Body of pancreas (tissue), 4 donors: ENCODE results near the gene TFB2M. TPM values are rescaled to one million over a fixed set of nuclear protein-coding genes. Genes with fewer than 3 reads are reported as not detected.

Experiments
- ATAC-seq: fragments of 150-250 bp; one replicate; pipeline ENCODE4 v1.9.1; 2016
- DNase-seq, 4 donors: peaks; one replicate each; pipeline ENCODE4 v3.0.0-alpha.2; 2019
- H3K27ac ChIP-seq, 4 donors: fragments of 200-600 bp; sonication (generic); 1 replicate in 3 of 4; 2 replicates in 1 of 4; pipeline versions ENCODE4 v1.5.1 to v1.6.1; 2016 to 2019; ENCODE audit warnings: mild to moderate bottlenecking in 1 of 4, mixed read lengths in 1 of 4, moderate library complexity in 1 of 4
- H3K27me3 ChIP-seq, 2 donors: fragments of 200-600 bp; sonication (generic); one replicate each; pipeline ENCODE4 v1.6.0; 2016; ENCODE audit warnings: mild to moderate bottlenecking in 1 of 2
- H3K36me3 ChIP-seq, 2 donors: fragments of 200-600 bp; sonication (generic); replicated peaks in 1 of 2; 2 replicates each; pipeline ENCODE4 v1.5.1; 2016; ENCODE audit warnings: low read depth in 2 of 2; ENCODE audit not compliant: insufficient read depth in 1 of 2
- H3K4me1 ChIP-seq: fragments of 200-600 bp; sonication (generic); one replicate; pipeline ENCODE4 v1.6.0; 2016
- H3K4me3 ChIP-seq, 2 donors: fragments of 200-600 bp; sonication (generic); 1 replicate in 1 of 2; 2 replicates in 1 of 2; pipeline ENCODE4 v1.5.1; 2016 to 2019
- H3K9me3 ChIP-seq, 3 donors: fragments of 200-600 bp; sonication (generic); 1 replicate in 2 of 3; 2 replicates in 1 of 3; pipeline ENCODE4 v1.5.1; 2016
- CTCF ChIP-seq, 7 experiments: fragments of 450-650 bp in 4 of 7; fragments of 200-600 bp in 3 of 7; sonication (generic) in 3 of 7; IDR thresholded peaks; one replicate each; pipeline ENCODE4 v1.5.1; 2016 to 2019; ENCODE audit warnings: antibody characterized with exemption in 7 of 7
- POLR2A ChIP-seq, 3 donors: fragments of 450-650 bp; IDR thresholded peaks; one replicate each; pipeline ENCODE4 v1.6.1; 2016; ENCODE audit warnings: antibody characterized with exemption in 3 of 3, mild to moderate bottlenecking in 2 of 3
- WGBS, 2 donors: methylation state at CpG; one replicate each; pipeline ENCODE4 v1.1.5; 2017; 5-methylcytosine and 5-hydroxymethylcytosine counted together
- intact Hi-C: fragments of 100-400 bp; cut with DNase I; formaldehyde crosslinking; loops from one replicate; pipeline ENCODE4 v1.15.1; 2023
- total RNA-seq, 2 donors: library from RNA; depleted of rRNA; stranded (reverse); fragments of >200 nt; gene quantifications; one replicate each; pipeline ENCODE4 v1.1.0, GENCODE V29; 2016

The TFB2M gene
- total RNA-seq, 2 donors from 2014 or later, result 2.3 to 8.3 TPM

- Histone ChIP-seq H3K36me3 (no peaks in the 10 kb centered on the region), H3K27me3 (no peaks in the 10 kb centered on the region), H3K9me3 (no peaks in the 10 kb centered on the region), H3K4me3 (peak within 1 kb of the TSS; percentile 80 to 98), H3K27ac (peak within 1 kb of the TSS in 3 of 4 donors; percentile 48 to 64 (median 55)), H3K4me1 (peaks cover 12% of the 10 kb centered on the region)
- ATAC-seq (peak; percentile 96), DNase-seq (peak; percentile 72 to 82 (median 77))
- intact Hi-C loops, result no loop called here
- whole genome bisulfite sequencing, 2 donors, result 0% methylated on average over 34 to 72 of the region's 79 CpGs
- TF ChIP-seq CTCF (IDR thresholded peaks at IDR 0.05) (peak in 2 of 7 experiments; percentile 7 to 27), POLR2A (IDR thresholded peaks at IDR 0.05) (peak in 2 of 3 donors; percentile 46 to 56)
Observed at GRCh38 chr1:246506674-246507481, 59.2 kb downstream of the TFB2M start, which contains the start of gene SMYD3. SMYD3 (minus strand) TSS chr1:246507279.

- Histone ChIP-seq H3K9me3 (no peaks in the 10 kb centered on the region), H3K4me3 (peak overlapping the region; percentile 80 to 98), H3K4me1 (peaks cover 12% of the 10 kb centered on the region), H3K27me3 (no peaks in the 10 kb centered on the region), H3K36me3 (no peaks in the 10 kb centered on the region), H3K27ac (peak overlapping the region in 1 of 4 donors; percentile 48)
- DNase-seq, result no peak
- intact Hi-C loops, result no loop called here
- no peak for TF ChIP-seq CTCF (IDR thresholded peaks at IDR 0.05)
- TF ChIP-seq POLR2A (IDR thresholded peaks at IDR 0.05), result no peak
- WGBS, 2 donors, result 4 to 5% methylated on average over 9 of the region's 9 CpGs
- no peak for ATAC-seq
Observed at GRCh38 chr1:246506367-246506673, 59.7 kb downstream of the TFB2M start.

- intact Hi-C loops, result loop anchor here (5.0 kb wide), 1 partner anchor 194 kb away; no protein-coding TSS in a partner anchor
- Histone ChIP-seq H3K9me3 (no peaks in the 10 kb centered on the region), H3K36me3 (no peaks in the 10 kb centered on the region), H3K27ac (no peak overlapping the region), H3K27me3 (no peaks in the 10 kb centered on the region), H3K4me3 (no peak overlapping the region), H3K4me1 (peaks cover 12% of the 10 kb centered on the region)
- ATAC-seq, result no peak
- TF ChIP-seq POLR2A (IDR thresholded peaks at IDR 0.05) (no peak), CTCF (IDR thresholded peaks at IDR 0.05) (no peak)
- DNase-seq, result no peak
- 70 to 71% methylated on average over 7 of the region's 7 CpGs for WGBS, 2 donors
Observed at GRCh38 chr1:246503341-246503740, 62.7 kb downstream of the TFB2M start.

GRCh38 chr1:246497331-246497915, 68.6 kb downstream of the TFB2M start:
- no peak for TF ChIP-seq POLR2A (IDR thresholded peaks at IDR 0.05)
- peak in 6 of 7 experiments; percentile 44 to 75 (median 68) for TF ChIP-seq CTCF (IDR thresholded peaks at IDR 0.05)
- H3K27me3 ChIP-seq, result no peaks in the 10 kb centered on the region
- WGBS, 2 donors, result 45 to 49% methylated on average over 2 of the region's 2 CpGs
- no peaks in the 10 kb centered on the region for H3K9me3 ChIP-seq
- H3K4me3 ChIP-seq, result no peak overlapping the region
- intact Hi-C loops, result no loop called here
- H3K4me1 ChIP-seq, result no peaks in the 10 kb centered on the region
- peak; percentile 48 for ATAC-seq
- no peak for DNase-seq
- no peak overlapping the region for H3K27ac ChIP-seq
- H3K36me3 ChIP-seq, result no peaks in the 10 kb centered on the region
